ENCODE measurements around the gene PLXNB2.
A peak's percentile ranks its signal among the peaks of the same experiment; 100 is the strongest.

Gene PLXNB2

GRCh38 chr22:50304528-50305392, 2.7 kb downstream of the PLXNB2 start:
- H3K36me3 ChIP-seq (ENCODE audit: control insufficient read depth in 5 of 5, insufficient read depth in 5 of 5, low read length in 5 of 5): peaks cover 0 to 8% (median 0%) of the 10 kb centered on the region in 5 donors
- H3K9ac ChIP-seq (ENCODE audit: low read length in 5 of 5): peak overlapping the region in 4 of 5 donors; percentile 72 to 94 (median 77)
- H3K27me3 ChIP-seq (ENCODE audit: control insufficient read depth in 5 of 5, insufficient read depth in 4 of 5, low read length in 5 of 5): no peaks in the 10 kb centered on the region
- H3K9me3 ChIP-seq (ENCODE audit: control insufficient read depth in 5 of 5, low read length in 5 of 5): no peaks in the 10 kb centered on the region
- peaks cover 8 to 92% (median 85%) of the 10 kb centered on the region in 5 donors for H3K4me1 ChIP-seq (ENCODE audit: control insufficient read depth in 5 of 5, insufficient read depth in 5 of 5, low read length in 5 of 5)
- peak overlapping the region; percentile 94 for H3K27ac ChIP-seq (ENCODE audit: low read depth, low read length)
- H3K4me3 ChIP-seq (ENCODE audit: low read depth in 1 of 5, low read length in 5 of 5): peak overlapping the region in 4 of 5 donors; percentile 70 to 88 (median 83)

GRCh38 chr22:50303848-50304527, 3.5 kb downstream of the PLXNB2 start:
- H3K27ac ChIP-seq (ENCODE audit: low read depth, low read length): peak overlapping the region; percentile 94
- peaks cover 0 to 8% (median 0%) of the 10 kb centered on the region in 5 donors for H3K36me3 ChIP-seq (ENCODE audit: control insufficient read depth in 5 of 5, insufficient read depth in 5 of 5, low read length in 5 of 5)
- H3K4me1 ChIP-seq (ENCODE audit: control insufficient read depth in 5 of 5, insufficient read depth in 5 of 5, low read length in 5 of 5): peaks cover 8 to 89% (median 81%) of the 10 kb centered on the region in 5 donors
- H3K27me3 ChIP-seq (ENCODE audit: control insufficient read depth in 5 of 5, insufficient read depth in 4 of 5, low read length in 5 of 5): no peaks in the 10 kb centered on the region
- H3K9ac ChIP-seq (ENCODE audit: low read length in 5 of 5): peak overlapping the region in 4 of 5 donors; percentile 59 to 73 (median 68)
- H3K4me3 ChIP-seq (ENCODE audit: low read depth in 1 of 5, low read length in 5 of 5): peak overlapping the region in 2 of 5 donors; percentile 22 to 30
- no peaks in the 10 kb centered on the region for H3K9me3 ChIP-seq (ENCODE audit: control insufficient read depth in 5 of 5, low read length in 5 of 5)

GRCh38 chr22:50303515-50303847, 4.0 kb downstream of the PLXNB2 start:
- H3K9me3 ChIP-seq (ENCODE audit: control insufficient read depth in 5 of 5, low read length in 5 of 5): no peaks in the 10 kb centered on the region
- H3K4me1 ChIP-seq (ENCODE audit: control insufficient read depth in 5 of 5, insufficient read depth in 5 of 5, low read length in 5 of 5): peaks cover 8 to 87% (median 80%) of the 10 kb centered on the region in 5 donors
- H3K36me3 ChIP-seq (ENCODE audit: control insufficient read depth in 5 of 5, insufficient read depth in 5 of 5, low read length in 5 of 5): peaks cover 0 to 8% (median 0%) of the 10 kb centered on the region in 5 donors
- H3K4me3 ChIP-seq (ENCODE audit: low read depth in 1 of 5, low read length in 5 of 5): peak overlapping the region in 2 of 5 donors; percentile 22 to 30
- peak overlapping the region in 3 of 5 donors; percentile 59 to 73 (median 65) for H3K9ac ChIP-seq (ENCODE audit: low read length in 5 of 5)
- H3K27me3 ChIP-seq (ENCODE audit: control insufficient read depth in 5 of 5, insufficient read depth in 4 of 5, low read length in 5 of 5): no peaks in the 10 kb centered on the region
- peak overlapping the region; percentile 94 for H3K27ac ChIP-seq (ENCODE audit: low read depth, low read length)

- Histone ChIP-seq H3K27me3 (ENCODE audit: control insufficient read depth in 5 of 5, insufficient read depth in 4 of 5, low read length in 5 of 5) (no peaks in the 10 kb centered on the region), H3K9ac (ENCODE audit: low read length in 5 of 5) (peak overlapping the region in 3 of 5 donors; percentile 26 to 73 (median 59)), H3K9me3 (ENCODE audit: control insufficient read depth in 5 of 5, low read length in 5 of 5) (no peaks in the 10 kb centered on the region), H3K36me3 (ENCODE audit: control insufficient read depth in 5 of 5, insufficient read depth in 5 of 5, low read length in 5 of 5) (peaks cover 0 to 8% (median 0%) of the 10 kb centered on the region in 5 donors), H3K4me3 (ENCODE audit: low read depth in 1 of 5, low read length in 5 of 5) (no peak overlapping the region), H3K4me1 (ENCODE audit: control insufficient read depth in 5 of 5, insufficient read depth in 5 of 5, low read length in 5 of 5) (peaks cover 6 to 82% (median 73%) of the 10 kb centered on the region in 5 donors), H3K27ac (ENCODE audit: low read depth, low read length) (peak overlapping the region; percentile 94)
These were observed 4.9 kb downstream of the PLXNB2 start for GRCh38 chr22:50302564-50302963.

GRCh38 chr22:50302041-50302541, 5.4 kb downstream of the PLXNB2 start:
- no peaks in the 10 kb centered on the region for H3K27me3 ChIP-seq (ENCODE audit: control insufficient read depth in 5 of 5, insufficient read depth in 4 of 5, low read length in 5 of 5)
- H3K4me1 ChIP-seq (ENCODE audit: control insufficient read depth in 5 of 5, insufficient read depth in 5 of 5, low read length in 5 of 5): peaks cover 6 to 86% (median 77%) of the 10 kb centered on the region in 5 donors
- H3K4me3 ChIP-seq (ENCODE audit: low read depth in 1 of 5, low read length in 5 of 5): no peak overlapping the region
- peak overlapping the region; percentile 94 for H3K27ac ChIP-seq (ENCODE audit: low read depth, low read length)
- peak overlapping the region in 1 of 5 donors; percentile 73 for H3K9ac ChIP-seq (ENCODE audit: low read length in 5 of 5)
- no peaks in the 10 kb centered on the region for H3K9me3 ChIP-seq (ENCODE audit: control insufficient read depth in 5 of 5, low read length in 5 of 5)
- peaks cover 0 to 8% (median 0%) of the 10 kb centered on the region in 5 donors for H3K36me3 ChIP-seq (ENCODE audit: control insufficient read depth in 5 of 5, insufficient read depth in 5 of 5, low read length in 5 of 5)

- Histone ChIP-seq H3K4me1 (ENCODE audit: control insufficient read depth in 5 of 5, insufficient read depth in 5 of 5, low read length in 5 of 5) (peaks cover 6 to 86% (median 79%) of the 10 kb centered on the region in 5 donors), H3K9me3 (ENCODE audit: control insufficient read depth in 5 of 5, low read length in 5 of 5) (no peaks in the 10 kb centered on the region), H3K36me3 (ENCODE audit: control insufficient read depth in 5 of 5, insufficient read depth in 5 of 5, low read length in 5 of 5) (peaks cover 0 to 8% (median 0%) of the 10 kb centered on the region in 5 donors), H3K27ac (ENCODE audit: low read depth, low read length) (peak overlapping the region; percentile 94), H3K27me3 (ENCODE audit: control insufficient read depth in 5 of 5, insufficient read depth in 4 of 5, low read length in 5 of 5) (no peaks in the 10 kb centered on the region), H3K4me3 (ENCODE audit: low read depth in 1 of 5, low read length in 5 of 5) (no peak overlapping the region), H3K9ac (ENCODE audit: low read length in 5 of 5) (peak overlapping the region in 1 of 5 donors; percentile 37)
These were observed 5.9 kb downstream of the PLXNB2 start for GRCh38 chr22:50301581-50301991.

- no peaks in the 10 kb centered on the region for H3K27me3 ChIP-seq (ENCODE audit: control insufficient read depth in 5 of 5, insufficient read depth in 4 of 5, low read length in 5 of 5)
- no peaks in the 10 kb centered on the region for H3K9me3 ChIP-seq (ENCODE audit: control insufficient read depth in 5 of 5, low read length in 5 of 5)
- H3K4me3 ChIP-seq (ENCODE audit: low read depth in 1 of 5, low read length in 5 of 5): no peak overlapping the region
- H3K36me3 ChIP-seq (ENCODE audit: control insufficient read depth in 5 of 5, insufficient read depth in 5 of 5, low read length in 5 of 5): peaks cover 0 to 8% (median 0%) of the 10 kb centered on the region in 5 donors
- no peak overlapping the region for H3K27ac ChIP-seq (ENCODE audit: low read depth, low read length)
- no peak overlapping the region for H3K9ac ChIP-seq (ENCODE audit: low read length in 5 of 5)
- H3K4me1 ChIP-seq (ENCODE audit: control insufficient read depth in 5 of 5, insufficient read depth in 5 of 5, low read length in 5 of 5): peaks cover 4 to 83% (median 76%) of the 10 kb centered on the region in 5 donors
These were observed 6.7 kb downstream of the PLXNB2 start for GRCh38 chr22:50300620-50301257.

- Histone ChIP-seq H3K27ac (ENCODE audit: low read depth, low read length) (no peak overlapping the region), H3K27me3 (ENCODE audit: control insufficient read depth in 5 of 5, insufficient read depth in 4 of 5, low read length in 5 of 5) (no peaks in the 10 kb centered on the region), H3K36me3 (ENCODE audit: control insufficient read depth in 5 of 5, insufficient read depth in 5 of 5, low read length in 5 of 5) (peaks cover 0 to 8% (median 0%) of the 10 kb centered on the region in 5 donors), H3K9ac (ENCODE audit: low read length in 5 of 5) (peak overlapping the region in 1 of 5 donors; percentile 35), H3K4me3 (ENCODE audit: low read depth in 1 of 5, low read length in 5 of 5) (peak overlapping the region in 3 of 5 donors; percentile 38 to 49 (median 44)), H3K4me1 (ENCODE audit: control insufficient read depth in 5 of 5, insufficient read depth in 5 of 5, low read length in 5 of 5) (peaks cover 1 to 75% (median 69%) of the 10 kb centered on the region in 5 donors), H3K9me3 (ENCODE audit: control insufficient read depth in 5 of 5, low read length in 5 of 5) (no peaks in the 10 kb centered on the region)
These were observed 7.4 kb downstream of the PLXNB2 start for GRCh38 chr22:50299785-50300619.

All from subcutaneous abdominal adipose tissue (tissue), 5 donors.